GM21576 (cell line): ENCODE data around the gene GNE.
"Not testable (repeated sequence)": the region's sequence is repeated elsewhere in the genome, so short reads cannot be mapped to it uniquely, and the experiment has no call there.

Experiments used
- ATAC-seq: cut with Tn5 transposase; IDR thresholded peaks from one replicate; pipeline ENCODE4 v1.9.1; 2021; ENCODE audit warnings: mild to moderate bottlenecking, moderate library complexity; ENCODE audit not compliant: unreplicated experiment

GNE gene, protein sequence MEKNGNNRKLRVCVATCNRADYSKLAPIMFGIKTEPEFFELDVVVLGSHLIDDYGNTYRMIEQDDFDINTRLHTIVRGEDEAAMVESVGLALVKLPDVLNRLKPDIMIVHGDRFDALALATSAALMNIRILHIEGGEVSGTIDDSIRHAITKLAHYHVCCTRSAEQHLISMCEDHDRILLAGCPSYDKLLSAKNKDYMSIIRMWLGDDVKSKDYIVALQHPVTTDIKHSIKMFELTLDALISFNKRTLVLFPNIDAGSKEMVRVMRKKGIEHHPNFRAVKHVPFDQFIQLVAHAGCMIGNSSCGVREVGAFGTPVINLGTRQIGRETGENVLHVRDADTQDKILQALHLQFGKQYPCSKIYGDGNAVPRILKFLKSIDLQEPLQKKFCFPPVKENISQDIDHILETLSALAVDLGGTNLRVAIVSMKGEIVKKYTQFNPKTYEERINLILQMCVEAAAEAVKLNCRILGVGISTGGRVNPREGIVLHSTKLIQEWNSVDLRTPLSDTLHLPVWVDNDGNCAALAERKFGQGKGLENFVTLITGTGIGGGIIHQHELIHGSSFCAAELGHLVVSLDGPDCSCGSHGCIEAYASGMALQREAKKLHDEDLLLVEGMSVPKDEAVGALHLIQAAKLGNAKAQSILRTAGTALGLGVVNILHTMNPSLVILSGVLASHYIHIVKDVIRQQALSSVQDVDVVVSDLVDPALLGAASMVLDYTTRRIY

DNA sequence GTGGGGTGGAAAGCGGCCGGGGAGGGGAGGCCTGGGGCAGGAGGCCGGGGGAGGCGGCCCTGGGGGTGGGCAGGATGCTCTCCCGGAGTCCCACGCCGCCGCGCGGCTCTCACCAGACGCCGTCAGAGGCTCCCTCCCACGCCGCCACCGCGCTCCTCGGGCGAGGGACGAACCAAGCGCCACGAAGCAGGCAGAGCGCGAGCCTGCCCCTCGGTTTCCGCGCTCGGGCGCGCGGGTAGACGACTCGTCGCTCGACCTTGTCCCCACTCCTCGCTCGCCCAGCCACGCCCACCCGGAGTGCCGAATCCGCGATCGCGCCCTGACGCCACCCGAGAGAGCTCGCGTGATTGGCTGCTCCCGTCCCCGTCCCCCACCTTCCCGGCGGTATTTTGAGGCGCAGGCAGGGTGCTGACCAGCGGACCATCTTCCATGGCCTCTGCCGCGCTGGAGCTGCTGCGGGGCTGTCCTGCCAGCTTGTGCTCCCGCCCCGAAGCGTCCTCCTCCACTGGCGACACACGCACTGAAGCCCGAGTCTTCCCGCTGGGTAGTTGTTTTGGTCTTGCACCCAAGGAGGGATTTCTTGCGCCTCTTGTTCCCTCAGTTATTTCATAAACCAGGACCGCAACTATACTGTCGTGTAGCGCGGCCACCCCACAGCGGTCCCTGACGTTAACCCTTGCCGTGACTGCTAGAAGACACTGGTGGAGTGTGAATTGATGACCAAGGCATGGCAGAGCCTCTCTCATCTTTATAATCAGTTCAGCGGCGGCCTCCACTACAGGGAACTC, at the start of gene GNE:
Gene GNE (minus strand): TSS at position 241 of the 788 bp plus-strand sequence. CDS start 9,093 bp downstream, outside the sequence.
- peak; percentile 83 for ATAC-seq

DNA sequence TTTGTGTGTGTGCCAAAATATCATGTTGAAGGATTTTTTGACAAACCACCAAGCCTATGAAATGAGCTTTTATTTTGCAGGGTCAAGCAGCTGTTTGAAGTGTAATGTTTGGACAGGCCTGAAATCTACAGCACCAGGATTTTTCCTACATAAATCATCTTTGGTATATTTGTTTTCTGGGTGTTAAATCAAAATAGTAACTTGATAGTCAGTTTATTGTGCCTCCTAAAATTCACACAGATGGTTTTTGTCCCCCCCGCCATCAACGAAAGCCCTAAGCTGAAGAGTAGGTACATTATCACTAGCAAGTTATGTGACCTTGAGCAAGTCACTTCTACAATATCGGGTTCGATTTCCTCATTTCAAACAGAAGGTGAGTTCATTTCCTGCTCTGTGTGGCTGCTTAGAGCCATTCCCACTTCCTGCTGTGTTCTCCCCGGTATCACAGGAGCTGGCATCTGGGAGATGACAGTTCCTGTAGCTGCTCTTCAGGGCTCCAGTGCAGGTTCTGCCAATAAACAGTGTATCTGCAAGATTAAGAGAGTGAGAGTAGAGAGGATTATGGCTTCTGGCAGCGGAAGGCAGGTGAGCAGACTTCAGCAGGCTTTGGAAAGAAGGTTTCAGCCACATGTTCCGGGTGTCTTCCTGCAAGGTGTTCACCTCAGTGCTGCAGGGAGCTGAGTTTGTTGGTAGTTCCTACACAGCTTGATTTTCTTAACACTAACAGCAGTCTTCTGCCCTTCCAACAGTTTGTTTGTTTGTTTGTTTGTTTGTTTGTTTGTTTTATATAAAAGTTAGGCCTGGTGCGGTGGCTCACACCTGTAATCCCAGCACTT, 48.4 kb upstream of the GNE start:
- ATAC-seq, result no peak

- ATAC-seq, result not testable (repeated sequence)
Measured at GRCh38 chr9:36304366-36304765, 46.1 kb upstream of the GNE start.

DNA sequence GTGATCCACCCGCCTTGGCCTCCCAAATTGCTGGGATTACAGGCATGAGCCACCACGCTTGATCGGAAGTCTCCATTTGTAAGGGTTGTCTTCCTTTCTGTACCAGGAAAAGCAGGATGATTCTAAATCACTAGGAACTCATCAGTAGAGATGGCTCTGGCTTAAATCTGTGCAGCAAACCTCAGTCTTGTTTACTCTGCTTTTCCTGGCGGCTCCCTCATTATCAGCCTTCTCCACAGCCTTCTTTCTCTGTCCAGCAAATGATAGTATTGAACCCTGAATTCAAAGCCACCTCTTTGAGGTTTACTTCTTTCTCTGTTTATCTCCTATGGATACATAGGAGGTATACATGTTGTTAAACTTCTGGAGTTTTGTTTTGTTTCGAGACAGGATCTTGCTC, 43.0 kb upstream of the GNE start:
- ATAC-seq, result no peak

- ATAC-seq, result no peak
Measured at GRCh38 chr9:36298566-36298965, 40.3 kb upstream of the GNE start.

DNA sequence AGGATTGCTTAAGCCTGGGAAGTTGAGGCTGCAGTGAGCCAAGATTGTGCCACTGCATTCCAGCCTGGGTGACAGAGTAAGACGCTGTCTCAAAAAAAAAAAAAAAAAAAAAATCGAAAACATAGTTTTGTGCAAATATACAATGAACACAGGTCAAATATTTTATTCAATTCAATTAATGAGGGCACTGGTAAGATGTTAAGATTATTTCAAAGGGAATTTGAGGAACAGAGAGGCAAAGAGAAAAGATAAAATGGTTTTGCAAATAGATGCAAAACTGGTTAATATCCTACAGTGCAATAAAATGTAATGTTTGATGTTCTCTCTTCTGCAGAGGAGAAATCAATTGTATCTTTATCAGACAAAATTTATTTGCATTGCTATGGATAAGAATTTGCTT, 39.5 kb upstream of the GNE start:
- ATAC-seq, result no peak

DNA sequence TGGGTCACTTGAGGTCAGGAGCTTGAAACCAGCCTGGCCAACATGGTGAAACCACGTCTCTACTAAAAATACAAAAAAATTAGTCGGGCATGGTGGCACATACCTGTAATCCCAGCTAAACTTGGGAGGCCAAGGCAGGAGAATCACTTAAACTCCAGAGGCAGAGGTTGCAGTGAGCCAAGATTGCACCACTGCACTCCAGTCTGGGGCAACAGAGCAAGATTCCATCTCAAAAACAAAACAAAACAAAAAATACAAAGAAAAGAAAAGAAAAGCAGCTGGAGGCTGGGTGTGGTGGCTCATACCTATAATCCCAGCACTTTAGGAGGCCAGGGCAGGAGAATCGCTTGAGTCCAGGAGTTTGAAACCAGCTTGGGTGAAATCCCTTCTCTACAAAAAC, 36.7 kb upstream of the GNE start:
- not testable (repeated sequence) for ATAC-seq

DNA sequence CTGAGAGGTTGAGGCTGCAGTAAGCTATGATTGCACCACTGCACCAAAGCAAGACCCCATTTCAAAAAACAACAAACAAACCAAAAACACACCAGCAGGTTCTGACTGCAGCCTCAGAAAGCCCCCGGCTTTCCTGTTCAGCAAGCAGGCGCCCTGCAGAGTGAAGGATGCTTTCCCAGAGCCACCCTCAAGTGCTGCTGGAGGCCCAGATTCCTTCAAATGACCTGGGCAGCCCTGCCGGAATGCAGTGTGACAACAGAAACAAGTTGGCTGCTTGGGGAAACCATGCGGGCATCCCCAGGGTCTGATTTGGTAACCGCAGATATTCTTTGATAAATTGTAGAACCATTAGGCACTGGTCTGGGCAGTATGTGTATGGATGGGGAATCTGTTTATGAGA, 35.7 kb upstream of the GNE start:
- ATAC-seq, result no peak

- no peak for ATAC-seq
Measured at GRCh38 chr9:36293171-36293570, 34.9 kb upstream of the GNE start.

DNA sequence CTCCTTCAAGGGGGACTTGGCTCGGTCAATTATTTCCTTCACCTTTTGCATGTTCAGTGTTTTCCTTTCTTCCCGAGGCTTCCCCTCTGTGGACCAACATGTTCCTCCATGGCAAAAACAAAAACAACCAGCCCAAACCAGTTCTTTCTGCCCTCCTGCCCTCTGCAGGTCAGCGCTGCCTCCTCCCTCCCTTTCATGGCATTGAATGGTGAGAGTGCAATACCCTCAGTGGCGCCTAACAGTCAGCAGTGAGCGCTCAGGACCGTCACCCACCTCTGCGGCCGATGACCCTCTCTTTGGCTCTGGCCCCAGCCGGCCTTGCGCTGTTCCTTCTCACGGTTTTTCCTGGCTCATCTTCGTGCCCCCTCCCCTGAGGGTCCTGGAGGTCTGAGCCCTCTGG, 34.4 kb upstream of the GNE start:
- ATAC-seq, result no peak

- no peak for ATAC-seq
Measured at GRCh38 chr9:36290996-36291395, 32.7 kb upstream of the GNE start.

DNA sequence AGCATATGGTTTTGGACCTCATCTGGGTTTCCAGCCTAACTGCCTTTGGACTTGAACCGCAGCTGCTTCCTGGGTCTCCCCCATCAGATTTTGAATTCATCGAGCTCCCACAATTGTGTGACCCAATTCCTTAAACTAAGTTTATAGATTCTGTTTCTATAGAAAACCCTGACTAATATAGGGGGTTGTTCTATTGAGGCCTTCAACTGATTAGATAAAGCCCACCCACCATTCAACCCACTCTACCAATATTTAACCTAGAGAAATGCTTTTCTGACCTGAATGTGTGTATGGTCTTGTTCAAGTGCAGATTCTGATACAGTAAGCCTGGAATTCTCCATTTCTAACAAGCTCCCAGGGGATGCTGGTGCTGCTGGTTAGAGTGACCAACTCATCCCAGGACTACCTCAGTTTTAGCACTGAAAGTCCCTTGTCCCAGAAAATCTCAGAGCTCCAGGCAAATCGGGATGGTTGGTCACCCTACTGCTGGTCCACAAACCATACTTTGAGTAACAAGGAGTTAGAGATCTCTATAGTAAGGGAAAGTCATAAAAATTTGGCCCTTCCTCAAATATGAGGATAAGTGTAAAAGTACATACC, 31.7 kb upstream of the GNE start:
- ATAC-seq, result no peak

DNA sequence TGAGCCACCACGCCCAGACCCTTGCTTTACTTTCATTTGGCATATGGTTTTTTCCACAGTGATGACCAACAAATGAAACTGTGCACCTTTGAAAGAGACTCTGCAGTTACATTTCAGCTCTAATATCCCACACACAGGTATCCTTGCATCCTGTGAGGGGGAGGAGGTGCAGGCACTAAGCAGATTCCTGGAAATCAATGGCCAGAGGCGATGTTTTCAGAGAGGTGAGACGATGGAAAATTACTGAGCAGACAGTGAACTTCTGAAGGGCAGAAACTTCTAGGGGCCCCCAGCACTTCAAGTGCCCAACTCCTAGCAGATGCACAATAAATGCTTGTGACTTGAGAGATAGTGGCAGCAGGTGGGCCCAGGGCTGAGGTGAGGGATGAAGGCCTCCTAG, 29.8 kb upstream of the GNE start:
- ATAC-seq, result no peak

DNA sequence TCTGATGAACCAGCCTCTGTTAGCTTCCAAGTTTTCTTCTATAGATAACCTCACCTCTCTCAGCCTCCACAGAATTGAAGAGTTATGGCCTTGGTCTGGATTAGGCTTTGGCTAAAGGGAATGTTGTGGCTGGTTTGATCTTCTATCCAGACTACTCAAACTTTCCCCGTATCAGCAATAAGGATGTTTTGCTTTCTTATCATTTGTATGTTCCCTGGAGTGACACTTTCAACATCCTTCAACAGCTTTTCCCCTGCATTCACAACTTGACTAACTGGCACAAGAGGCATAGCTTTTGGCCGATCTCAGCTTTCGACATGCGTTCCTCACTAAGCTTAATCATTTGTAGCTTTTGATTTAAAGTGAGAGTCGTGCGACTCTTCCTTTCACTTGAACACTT, 28.1 kb upstream of the GNE start:
- ATAC-seq, result no peak

DNA sequence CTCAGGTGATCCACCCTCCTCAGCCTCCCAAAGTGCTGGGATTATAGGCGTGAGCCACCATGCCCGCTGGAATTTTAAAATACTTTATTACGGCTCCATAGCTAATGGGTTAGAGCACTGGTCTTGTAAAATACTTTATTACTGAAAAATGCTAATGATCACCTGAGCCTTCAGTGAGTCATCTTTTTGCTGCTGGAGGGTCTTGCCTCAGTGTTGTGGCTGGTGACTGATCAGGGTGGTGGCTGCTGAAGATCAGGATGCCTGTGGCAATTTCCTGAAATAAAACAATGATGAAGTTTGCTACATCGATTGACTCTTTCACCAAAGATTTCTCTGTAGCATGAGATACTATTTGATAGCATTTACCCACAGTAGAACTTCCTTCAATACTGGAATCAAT, 26.0 kb upstream of the GNE start:
- no peak for ATAC-seq

- no peak for ATAC-seq
Measured at GRCh38 chr9:36282275-36282674, 24.0 kb upstream of the GNE start.

DNA sequence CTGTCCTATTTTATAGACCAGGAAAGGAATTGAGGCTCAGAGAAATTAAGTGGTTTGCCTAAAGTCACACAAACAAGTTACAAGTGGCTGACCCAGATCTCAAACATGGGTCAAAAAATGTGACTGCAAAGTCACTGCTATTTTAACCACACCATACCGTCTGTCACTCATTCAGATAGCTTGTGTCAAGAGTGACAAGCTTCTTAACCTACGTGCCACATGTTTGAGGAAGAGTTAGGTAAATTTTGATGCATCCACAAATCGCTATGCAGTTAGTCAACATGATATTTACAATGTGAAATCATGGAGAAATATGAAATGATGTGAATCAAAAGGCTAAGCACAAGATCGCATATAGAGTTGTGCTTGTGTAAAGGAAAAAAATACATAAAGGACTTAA, 22.7 kb upstream of the GNE start:
- no peak for ATAC-seq

- no peak for ATAC-seq
Measured at GRCh38 chr9:36278243-36278642, 20.0 kb upstream of the GNE start.

DNA sequence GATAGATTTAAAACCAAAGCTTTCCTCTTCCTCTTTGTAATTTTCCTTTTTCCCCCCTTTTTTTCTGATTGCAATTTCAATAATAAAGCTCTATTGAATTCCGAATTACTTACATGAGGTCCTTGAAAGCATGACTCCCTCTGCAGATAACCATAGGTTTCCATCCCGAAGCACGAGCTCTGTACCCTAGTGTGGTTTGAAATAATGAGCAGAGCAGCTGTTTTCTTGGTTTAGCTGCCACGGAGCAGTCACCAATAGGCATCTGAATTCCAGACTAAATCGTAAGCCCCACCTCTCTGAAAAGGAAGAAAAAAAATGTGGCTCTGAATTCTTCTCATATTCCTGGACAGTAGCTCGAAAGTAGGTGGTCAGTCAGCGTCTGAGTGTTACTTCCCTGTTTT, 18.5 kb upstream of the GNE start:
- ATAC-seq, result no peak

DNA sequence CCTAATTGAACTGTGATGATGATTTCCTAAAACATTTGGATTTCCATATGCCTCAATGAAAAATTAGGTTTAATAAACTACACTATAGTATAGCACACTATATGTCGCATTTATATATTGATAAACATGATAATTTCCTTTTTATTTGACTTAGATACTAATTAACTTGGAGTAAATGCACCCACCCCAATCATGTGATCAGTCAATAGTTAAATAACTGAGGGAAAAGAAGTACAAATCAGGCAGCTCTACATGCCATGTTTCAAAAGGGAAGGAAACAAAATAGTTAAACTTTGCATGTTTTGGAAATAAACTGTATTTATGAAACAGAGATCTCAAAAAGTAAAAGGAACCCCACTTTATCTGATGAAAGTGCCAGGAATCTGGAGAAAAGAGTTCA, 18.0 kb upstream of the GNE start:
- no peak for ATAC-seq
